ENCODE results near the gene PKD2L1. TPM values are rescaled to one million over a fixed set of nuclear protein-coding genes. Genes with fewer than 3 reads are reported as not detected.
"Not testable (repeated sequence)": the region's sequence is repeated elsewhere in the genome, so short reads cannot be mapped to it uniquely, and the experiment has no call there.

Gene PKD2L1
- polyA plus RNA-seq, 12 donors: 0.05 to 0.39 (median 0.18) TPM; not detected in 6

DNA sequence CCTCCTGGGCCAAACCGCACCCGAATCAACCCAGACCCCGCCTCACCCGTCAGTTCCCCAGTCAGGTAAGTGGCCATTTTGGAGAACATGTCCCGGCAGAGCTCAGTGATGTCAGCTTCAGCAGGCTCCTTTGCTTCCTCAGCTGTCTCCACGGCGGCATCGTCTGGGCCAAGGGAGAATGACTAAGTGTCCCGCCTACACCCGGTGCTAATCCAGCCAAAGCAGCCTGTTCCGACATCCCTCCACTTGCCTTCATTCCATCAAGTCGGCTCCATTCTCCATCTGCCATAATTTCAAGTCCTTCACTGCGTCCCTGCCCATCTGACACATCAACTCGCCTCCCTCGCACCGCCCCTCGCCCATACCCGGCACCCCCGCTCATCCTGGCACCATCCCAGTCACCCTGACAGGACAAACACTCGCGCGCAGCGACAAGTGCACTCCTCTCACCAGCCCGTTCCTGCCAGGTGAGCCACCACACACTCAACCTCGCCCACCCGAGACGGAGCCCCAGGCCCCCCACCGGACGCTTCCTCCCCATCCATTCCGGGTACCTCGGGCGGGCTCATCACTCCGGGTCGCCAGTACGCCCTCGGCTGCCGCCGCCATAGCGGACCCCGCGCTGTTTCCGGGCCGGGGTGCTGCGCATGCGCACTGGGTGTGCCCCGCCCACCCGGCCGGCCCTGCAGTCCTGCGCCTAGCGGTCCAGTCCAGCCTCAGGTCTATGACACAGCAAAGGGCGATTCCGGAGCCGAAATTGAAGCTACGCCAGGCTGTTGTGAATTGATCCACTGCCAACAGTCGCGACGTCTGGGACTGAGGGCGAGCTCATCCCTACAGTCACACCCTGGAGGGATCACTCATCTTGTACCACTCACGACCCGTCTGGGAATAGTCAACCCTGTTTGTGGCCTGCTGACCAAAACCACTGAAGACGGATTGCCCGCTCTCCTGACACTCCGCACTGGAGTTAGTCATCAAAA, 43.7 kb downstream of the PKD2L1 start, which contains the start of gene BLOC1S2:
TSS of gene BLOC1S2 (minus strand) at position 630 of the 983 bp plus-strand sequence. CDS start at position 609, 21 bp downstream.
- peak; percentile 89 for DNase-seq

DNA sequence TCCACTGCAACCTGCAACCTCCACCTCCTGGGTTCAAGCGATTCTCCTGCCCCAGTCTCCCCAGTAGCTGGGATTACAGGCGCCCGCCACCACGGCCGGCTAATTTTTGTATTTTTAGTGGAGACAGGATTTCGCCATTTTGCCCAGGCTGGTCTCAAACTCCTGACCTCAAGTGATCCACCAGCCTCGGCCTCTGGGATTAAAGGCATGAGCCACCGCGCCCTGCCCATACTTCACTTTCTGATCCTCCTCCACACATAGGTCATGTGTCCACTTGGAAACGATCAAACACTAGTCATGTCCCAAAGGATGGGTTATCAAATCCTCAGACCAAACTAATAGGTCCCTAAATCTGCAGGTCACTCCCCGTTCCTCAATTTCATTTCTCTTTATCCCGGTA, 44.7 kb downstream of the PKD2L1 start:
- not testable (repeated sequence) for DNase-seq

DNA sequence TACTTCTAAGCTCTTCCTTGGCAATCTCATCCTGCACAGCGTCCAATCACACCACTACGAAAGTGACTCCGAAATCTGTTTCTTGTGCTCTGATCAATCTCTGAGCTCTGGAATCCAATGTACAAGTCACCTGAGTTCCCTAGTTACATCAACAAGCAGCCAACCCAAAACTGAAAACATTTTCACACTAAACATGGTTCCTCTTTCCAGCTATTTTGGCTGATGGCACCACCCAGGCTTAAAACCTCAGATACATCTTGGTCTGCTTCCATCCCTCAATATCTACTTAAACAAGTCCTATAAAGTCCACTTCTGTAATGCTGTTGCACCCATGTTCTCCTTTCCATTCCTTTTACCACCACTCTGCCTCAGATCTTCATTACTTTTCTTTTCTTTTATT, 47.1 kb downstream of the PKD2L1 start:
- DNase-seq: no peak

DNA sequence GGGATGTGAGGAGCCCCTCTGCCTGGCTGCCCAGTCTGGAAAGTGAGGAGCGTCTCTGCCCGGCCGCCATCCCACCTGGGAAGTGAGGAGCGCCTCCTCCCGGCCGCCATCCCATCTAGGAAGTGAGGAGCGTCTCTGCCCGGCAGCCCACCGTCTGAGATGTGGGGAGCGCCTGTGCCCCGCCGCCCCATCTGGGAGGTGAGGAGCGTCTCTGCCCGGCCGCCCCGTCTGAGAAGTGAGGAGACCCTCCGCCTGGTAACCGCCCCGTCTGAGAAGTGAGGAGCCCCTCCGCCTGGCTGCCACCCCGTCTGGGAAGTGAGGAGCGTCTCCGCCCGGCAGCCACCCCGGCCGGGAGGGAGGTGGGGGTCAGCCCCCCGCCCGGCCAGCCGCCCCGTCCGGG, 53.1 kb downstream of the PKD2L1 start:
- DNase-seq: not testable (repeated sequence)

DNA sequence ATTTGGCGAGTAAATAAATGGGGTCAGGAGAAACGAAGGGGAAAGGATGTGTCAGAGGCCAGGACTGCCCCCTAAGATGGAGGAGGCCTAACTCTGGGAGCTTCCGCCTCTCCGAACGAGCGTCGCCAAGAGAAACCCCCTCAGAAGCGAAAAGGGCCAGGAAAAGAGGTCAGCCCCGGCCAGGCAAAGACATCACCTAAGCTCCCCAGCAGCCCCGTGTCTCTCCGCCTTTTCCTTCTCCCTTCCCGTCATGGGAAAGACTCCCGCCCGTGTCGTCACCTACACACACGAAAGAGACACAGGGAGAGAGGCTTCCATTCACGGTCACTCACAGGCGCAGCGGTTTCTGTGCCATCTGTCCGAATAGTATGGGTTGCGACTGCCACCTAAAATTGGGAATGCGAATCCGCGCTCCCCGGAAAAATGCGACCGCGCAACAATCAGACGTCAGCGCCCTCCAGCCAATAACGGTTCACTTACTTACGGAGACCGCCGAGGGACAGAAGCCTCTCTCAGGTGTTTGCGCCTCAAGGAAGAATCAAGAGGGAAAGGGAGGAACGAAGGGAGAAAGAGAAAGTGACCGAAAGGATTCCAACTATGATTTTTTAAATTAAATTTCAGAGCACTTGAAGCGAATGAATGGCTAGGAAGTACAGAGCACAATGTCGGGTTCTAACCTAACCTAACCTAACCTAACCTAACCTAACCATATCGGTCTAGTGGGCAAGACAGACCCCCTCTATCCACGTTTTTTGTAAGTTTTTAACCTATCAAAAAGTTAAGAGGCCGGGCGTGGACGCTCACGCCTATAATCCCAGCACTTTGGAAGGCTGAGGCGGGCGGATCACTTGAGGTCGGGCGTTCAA, 62.6 kb downstream of the PKD2L1 start, which contains the start of gene CWF19L1:
TSS of gene CWF19L1 (minus strand) at position 400 of the 866 bp plus-strand sequence. CDS start at position 355, 45 bp downstream.
- peak; percentile 90 for DNase-seq

DNA sequence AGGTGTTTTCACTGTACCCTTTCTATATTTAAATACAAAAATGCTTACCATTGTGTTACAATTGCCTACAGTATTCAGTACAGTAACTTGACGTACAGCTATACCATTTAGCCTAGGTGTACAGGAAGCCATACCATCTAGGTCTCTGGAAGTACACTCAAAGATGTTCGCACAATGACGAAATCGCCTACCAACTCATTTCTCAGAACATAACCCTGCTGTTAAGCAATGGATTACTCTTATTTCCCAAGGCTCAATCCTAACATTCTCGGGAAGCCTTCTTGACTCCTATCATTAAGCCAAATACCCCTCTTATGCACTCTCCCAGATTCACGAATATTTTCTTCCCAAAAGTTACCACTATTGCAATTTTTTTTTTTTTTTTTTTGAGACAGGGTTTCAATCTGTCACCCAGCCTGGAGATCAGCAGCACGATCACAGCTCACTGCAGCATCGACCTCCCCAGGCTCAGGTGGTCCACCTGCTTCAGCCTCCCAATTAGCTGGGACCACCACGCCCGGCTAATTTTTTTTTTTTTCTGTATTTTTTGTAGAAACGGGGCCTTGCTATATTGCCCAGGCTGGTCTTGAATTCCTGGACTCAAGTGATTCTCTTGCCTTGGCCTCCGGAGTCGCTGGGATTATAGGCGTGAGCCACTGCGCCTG, 64.1 kb downstream of the PKD2L1 start:
- no peak for DNase-seq

DNA sequence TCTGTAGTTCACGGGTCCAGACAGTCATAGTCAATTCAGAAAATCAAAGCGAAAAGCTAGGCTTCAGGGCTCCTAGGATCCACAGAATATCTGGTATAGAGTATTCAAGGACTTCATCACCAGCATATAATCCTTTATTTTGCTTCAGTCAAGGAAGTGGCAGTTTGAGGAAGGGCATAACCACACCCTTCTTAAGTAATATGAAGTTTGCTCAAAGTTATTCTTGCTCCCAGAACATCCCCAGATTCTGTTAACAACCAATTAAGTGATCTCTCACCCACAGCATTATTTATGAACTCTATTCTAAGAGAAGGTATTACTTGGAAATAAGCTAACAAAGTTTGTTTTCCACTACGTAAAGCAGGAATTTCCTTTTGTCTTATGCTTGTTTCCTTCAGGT, 75.8 kb downstream of the PKD2L1 start:
- no peak for DNase-seq

DNA sequence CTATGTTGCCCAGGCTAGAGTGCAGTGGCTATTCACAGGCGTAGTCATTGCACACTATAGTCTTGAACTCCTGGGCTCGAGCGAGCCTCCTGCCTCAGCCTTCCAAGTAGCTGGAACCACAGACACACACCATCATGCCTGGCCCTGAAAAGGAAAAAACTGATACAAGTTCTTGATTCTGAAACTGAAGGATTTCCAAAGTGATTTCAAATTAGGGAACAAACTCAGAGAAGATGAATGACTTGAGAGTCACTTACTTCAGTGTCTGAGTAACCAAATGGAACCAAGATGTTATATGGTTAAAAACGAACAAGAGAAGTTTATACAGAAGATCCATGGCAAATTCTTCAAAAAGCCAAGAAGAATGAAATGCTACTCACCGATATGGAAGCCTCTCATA, 77.0 kb downstream of the PKD2L1 start:
- no peak for DNase-seq

DNA sequence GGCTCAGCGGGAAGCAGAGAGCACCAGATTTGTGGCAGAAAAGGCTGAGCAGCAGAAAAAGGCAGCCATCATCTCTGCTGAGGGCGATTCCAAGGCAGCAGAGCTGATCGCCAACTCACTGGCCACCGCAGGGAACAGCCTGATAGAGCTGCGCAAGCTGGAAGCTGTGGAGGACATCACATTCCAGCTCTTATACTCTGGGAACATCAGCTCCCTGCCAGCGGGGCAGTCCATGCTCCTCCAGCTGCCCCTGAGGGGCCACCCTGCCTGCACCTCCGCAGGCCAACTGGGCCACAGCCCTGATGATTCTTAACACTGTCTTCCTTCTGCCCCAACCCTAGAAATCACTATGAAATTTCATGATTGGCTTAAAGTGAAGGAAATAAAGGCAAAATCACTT, 81.2 kb downstream of the PKD2L1 start:
- no peak for DNase-seq

DNA sequence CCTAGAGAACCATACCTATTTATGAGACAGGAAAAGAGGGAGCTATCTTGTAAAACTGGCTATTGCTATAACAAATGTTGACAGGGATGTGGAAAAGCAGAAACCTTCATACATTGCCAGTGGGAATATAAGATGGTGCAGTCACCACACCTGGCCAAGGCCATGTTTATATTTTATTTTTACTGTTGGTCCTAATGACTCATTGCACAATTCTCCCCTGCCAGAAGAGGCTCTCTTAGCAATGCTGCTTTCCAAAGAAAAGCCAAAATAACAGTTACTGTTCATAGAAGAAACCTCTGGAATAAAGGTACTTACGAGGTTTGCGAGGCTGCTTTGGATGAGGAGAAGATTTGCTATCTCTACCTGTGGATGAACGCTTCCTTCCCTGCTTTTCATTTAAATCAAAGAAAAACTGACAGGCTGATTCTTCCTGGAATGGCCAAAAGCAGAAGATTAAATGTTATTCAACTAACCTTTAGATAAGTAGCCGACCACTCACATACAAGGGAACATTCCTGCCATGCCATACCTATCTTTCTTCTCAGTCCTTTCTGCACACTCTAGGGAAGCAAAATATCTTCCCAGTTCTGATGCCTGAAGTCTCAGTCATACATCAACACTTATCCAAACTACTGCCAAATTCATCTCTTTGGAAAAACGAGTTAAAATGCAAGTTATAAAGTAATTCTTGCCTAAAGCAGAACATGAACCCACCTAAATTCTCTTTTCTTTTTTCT, 84.4 kb downstream of the PKD2L1 start:
- DNase-seq: no peak

DNA sequence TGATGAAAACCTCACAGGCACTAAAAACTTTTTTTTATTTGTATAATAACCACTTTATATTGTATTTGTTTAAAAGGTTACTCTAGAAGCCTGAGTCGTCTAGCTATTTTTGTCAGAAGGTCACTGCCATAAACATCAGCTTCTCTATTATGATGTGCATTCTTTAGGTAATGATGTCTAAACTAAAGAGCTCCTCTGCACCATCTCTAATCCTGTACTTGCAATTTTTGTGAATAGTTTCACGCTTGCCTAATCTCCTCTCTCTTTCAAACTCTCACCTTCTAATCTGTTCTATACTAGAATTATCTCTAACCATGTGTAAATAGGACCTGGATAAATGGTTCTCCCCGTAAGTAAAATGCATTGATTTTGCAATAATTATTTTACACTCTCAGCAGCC, 90.2 kb downstream of the PKD2L1 start:
- no peak for DNase-seq

DNA sequence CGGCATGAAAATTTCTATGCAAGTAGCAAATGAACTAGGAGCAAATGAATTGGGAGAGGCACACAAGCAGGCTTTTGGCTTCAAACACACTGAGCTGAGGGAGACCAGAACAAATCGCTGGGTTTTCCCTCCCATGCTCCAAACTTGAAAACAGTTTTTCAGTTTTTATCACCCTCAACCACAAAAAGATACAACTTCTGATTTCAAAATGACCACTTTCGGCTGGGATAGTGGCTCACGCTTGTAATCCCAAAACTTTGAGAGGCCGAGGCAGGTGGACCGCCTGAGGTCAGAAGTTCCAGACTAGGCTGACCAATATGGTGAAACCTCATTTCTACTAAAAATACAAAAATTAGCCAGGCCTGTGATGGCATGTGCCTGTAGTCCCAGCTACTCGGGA, 91.6 kb downstream of the PKD2L1 start:
- no peak for DNase-seq

Other genes starting within 250 kb of the PKD2L1 start
- under 1 TPM in 4 of 12 donors, not detected in 8; 0.10 to 0.32 (median 0.20) TPM for gene CPN1, start 248.4 kb downstream of the PKD2L1 start, polyA plus RNA-seq (ENCODE audit: insufficient read length in 12 of 12)
- 10 to 100 TPM in 11 of 12 donors, not detected in 1; 32.2 to 49.7 (median 38.7) TPM for gene ERLIN1, start 144.2 kb downstream of the PKD2L1 start, polyA plus RNA-seq (ENCODE audit: insufficient read length in 12 of 12)
- 10 to 100 TPM in 11 of 12 donors, not detected in 1; 10.8 to 20.3 (median 16.3) TPM for gene CHUK, start 100.6 kb downstream of the PKD2L1 start, polyA plus RNA-seq (ENCODE audit: insufficient read length in 12 of 12)
- gene CWF19L1, start 62.6 kb downstream of the PKD2L1 start, polyA plus RNA-seq (ENCODE audit: insufficient read length in 12 of 12): 10 to 100 TPM in 11 of 12 donors, not detected in 1; 18.9 to 31.3 (median 21.0) TPM
- gene BLOC1S2, start 43.5 kb downstream of the PKD2L1 start, polyA plus RNA-seq (ENCODE audit: insufficient read length in 12 of 12): 10 to 100 TPM in 11 of 12 donors, not detected in 1; 22.5 to 34.9 (median 28.4) TPM
- gene SCD, start 17.0 kb upstream of the PKD2L1 start, polyA plus RNA-seq (ENCODE audit: insufficient read length in 12 of 12): 10 to 100 TPM in 11 of 12 donors, not detected in 1; 12.6 to 35.8 (median 21.7) TPM
- gene WNT8B, start 132.8 kb upstream of the PKD2L1 start, polyA plus RNA-seq (ENCODE audit: insufficient read length in 12 of 12): under 1 TPM in 4 of 12 donors, not detected in 8; 0.09 to 0.15 (median 0.12) TPM
- gene SEC31B, start 189.6 kb upstream of the PKD2L1 start, polyA plus RNA-seq (ENCODE audit: insufficient read length in 12 of 12): 10 to 100 TPM in 6 of 12 donors, 1 to 10 TPM in 5, not detected in 1; 4.9 to 30.1 (median 11.3) TPM
- 100 to 1,000 TPM in 7 of 12 donors, 10 to 100 TPM in 4, not detected in 1; 93.3 to 124 (median 102) TPM for gene NDUFB8, start 199.6 kb upstream of the PKD2L1 start, polyA plus RNA-seq (ENCODE audit: insufficient read length in 12 of 12)
- gene HIF1AN, start 205.7 kb upstream of the PKD2L1 start, polyA plus RNA-seq (ENCODE audit: insufficient read length in 12 of 12): 10 to 100 TPM in 11 of 12 donors, not detected in 1; 27.1 to 46.3 (median 40.6) TPM